ENCODE data around the gene SNAP47.

SNAP47 gene

GRCh38 chr1:227785805-227786671 is 50.8 kb downstream of the SNAP47 start:
- no peak for DNase-seq (ENCODE audit: low spot score)

- DNase-seq (ENCODE audit: low spot score): no peak
Observed at GRCh38 chr1:227786673-227787512, 51.7 kb downstream of the SNAP47 start.

GRCh38 chr1:227787513-227788270 is 52.5 kb downstream of the SNAP47 start:
- peak; percentile 63 for DNase-seq (ENCODE audit: low spot score)

- DNase-seq (ENCODE audit: low spot score): no peak
Observed at GRCh38 chr1:227788271-227789083, 53.2 kb downstream of the SNAP47 start.

GRCh38 chr1:227789084-227790033 is 54.1 kb downstream of the SNAP47 start:
- DNase-seq (ENCODE audit: low spot score): no peak

- no peak for DNase-seq (ENCODE audit: low spot score)
Observed at GRCh38 chr1:227790034-227790400, 54.8 kb downstream of the SNAP47 start.

GRCh38 chr1:227790868-227791267 is 55.6 kb downstream of the SNAP47 start:
- DNase-seq (ENCODE audit: low spot score): no peak

GRCh38 chr1:227791425-227792143 is 56.3 kb downstream of the SNAP47 start:
- no peak for DNase-seq (ENCODE audit: low spot score)

- DNase-seq (ENCODE audit: low spot score): no peak
Observed at GRCh38 chr1:227792216-227793078, 57.2 kb downstream of the SNAP47 start.

GRCh38 chr1:227793079-227793947 is 58.1 kb downstream of the SNAP47 start:
- DNase-seq (ENCODE audit: low spot score): no peak

GRCh38 chr1:227793948-227794816 is 58.9 kb downstream of the SNAP47 start:
- DNase-seq (ENCODE audit: low spot score): no peak

- DNase-seq (ENCODE audit: low spot score): no peak
Observed at GRCh38 chr1:227794817-227795192, 59.6 kb downstream of the SNAP47 start.

GRCh38 chr1:227795732-227796131 is 60.5 kb downstream of the SNAP47 start:
- no peak for DNase-seq (ENCODE audit: low spot score)

- DNase-seq (ENCODE audit: low spot score): no peak
Observed at GRCh38 chr1:227796359-227796915, 61.2 kb downstream of the SNAP47 start.

- DNase-seq (ENCODE audit: low spot score): no peak
Observed at GRCh38 chr1:227797144-227797543, 61.9 kb downstream of the SNAP47 start.

GRCh38 chr1:227797625-227798024 is 62.4 kb downstream of the SNAP47 start:
- DNase-seq (ENCODE audit: low spot score): no peak

Data from kidney capillary endothelial cell (primary cell).